GM12891 (cell line): ENCODE measurements around the gene C1orf35.

Source experiments
- POLR2A ChIP-seq: IDR thresholded peaks from 2 replicates; pipeline ENCODE4 v1.6.1; 2011; ENCODE audit warnings: low read depth, low read length, control low read depth
- POLR2AphosphoS5 ChIP-seq: IDR thresholded peaks from 2 replicates; pipeline ENCODE4 v1.6.1; 2011; ENCODE audit warnings: low read depth, low read length, control low read depth
- SPI1 ChIP-seq: IDR thresholded peaks from 2 replicates; pipeline ENCODE4 v1.6.1; 2011; ENCODE audit warnings: low read depth, low read length, control low read depth

GRCh38 chr1:228117335-228117734, 14.2 kb upstream of the C1orf35 start:
- TF ChIP-seq POLR2AphosphoS5 (no peak), SPI1 (no peak), POLR2A (no peak)
